HepG2 (cell line): ENCODE measurements around the gene ITGB8.

ENCODE experiments used
- CTCF ChIP-seq: sonication (generic); formaldehyde crosslinking; IDR thresholded peaks from 2 replicates; pipeline ENCODE4 v1.5.0; 2020; ENCODE audit warnings: mild to moderate bottlenecking, missing genetic modification reagents, moderate library complexity
- TF ChIP-seq, protein P1 (sequence below): sonication (generic); formaldehyde crosslinking; IDR thresholded peaks from 2 replicates; pipeline ENCODE4 v1.8.0; 2022; ENCODE audit warnings: mild to moderate bottlenecking, missing genetic modification reagents, moderate library complexity

- TF ChIP-seq CTCF (CRISPR knock-in tag) = no peak
- TF ChIP-seq, protein P1, sequence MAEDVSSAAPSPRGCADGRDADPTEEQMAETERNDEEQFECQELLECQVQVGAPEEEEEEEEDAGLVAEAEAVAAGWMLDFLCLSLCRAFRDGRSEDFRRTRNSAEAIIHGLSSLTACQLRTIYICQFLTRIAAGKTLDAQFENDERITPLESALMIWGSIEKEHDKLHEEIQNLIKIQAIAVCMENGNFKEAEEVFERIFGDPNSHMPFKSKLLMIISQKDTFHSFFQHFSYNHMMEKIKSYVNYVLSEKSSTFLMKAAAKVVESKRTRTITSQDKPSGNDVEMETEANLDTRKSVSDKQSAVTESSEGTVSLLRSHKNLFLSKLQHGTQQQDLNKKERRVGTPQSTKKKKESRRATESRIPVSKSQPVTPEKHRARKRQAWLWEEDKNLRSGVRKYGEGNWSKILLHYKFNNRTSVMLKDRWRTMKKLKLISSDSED = no peak
These were observed 52.7 kb downstream of the ITGB8 start for GRCh38 chr7:20383351-20383750.
